GM23338 (cell line): Measurements from ENCODE around the gene SMAP2. TPM values are rescaled to one million over a fixed set of nuclear protein-coding genes. Genes with fewer than 3 reads are reported as not detected.

Experiments used
- ATAC-seq: fragments of 200-7000 bp; cut with Tn5 transposase; 3 replicates; pipeline ENCODE4 v1.9.1; 2020
- DNase-seq: peaks from one replicate; pipeline ENCODE4 v3.0.0-alpha.2; 2015; ENCODE audit warnings: low spot score
- H2AFZ ChIP-seq: fragments of 200-600 bp; sonication (generic); 2 replicates; pipeline ENCODE4 v1.8.0; 2016; ENCODE audit warnings: antibody characterized with exemption, mild to moderate bottlenecking, moderate library complexity
- H3F3A ChIP-seq: fragments of 200-600 bp; sonication (generic); replicated peaks from 2 replicates; pipeline ENCODE4 v1.8.0; 2017; ENCODE audit warnings: antibody characterized with exemption, mixed run types, low read depth
- H3K27ac ChIP-seq: fragments of 200-600 bp; sonication (generic); 2 replicates; pipeline ENCODE4 v1.6.1; 2016; ENCODE audit warnings: low read depth
- H3K27me3 ChIP-seq: fragments of 200-600 bp; sonication (generic); 2 replicates; pipeline ENCODE4 v1.8.0; 2016; ENCODE audit warnings: mild to moderate bottlenecking, mixed run types, moderate library complexity; ENCODE audit not compliant: insufficient read depth
- H3K36me3 ChIP-seq: fragments of 200-600 bp; sonication (generic); 2 replicates; pipeline ENCODE4 v1.8.0; 2016; ENCODE audit warnings: mild to moderate bottlenecking; ENCODE audit not compliant: insufficient read depth
- H3K4me1 ChIP-seq: fragments of 200-600 bp; sonication (generic); 2 replicates; pipeline ENCODE4 v1.8.0; 2016; ENCODE audit warnings: mild to moderate bottlenecking, moderate library complexity; ENCODE audit not compliant: insufficient read depth
- H3K4me2 ChIP-seq: fragments of 200-600 bp; sonication (generic); 2 replicates; pipeline ENCODE4 v1.7.1; 2017; ENCODE audit warnings: mixed run types
- H3K4me3 ChIP-seq: fragments of 200-600 bp; sonication (generic); 2 replicates; pipeline ENCODE4 v1.6.1; 2016; ENCODE audit warnings: mixed run types
- H3K79me2 ChIP-seq: fragments of 200-600 bp; sonication (generic); replicated peaks from 2 replicates; pipeline ENCODE4 v1.8.0; 2017; ENCODE audit warnings: mild to moderate bottlenecking; ENCODE audit not compliant: insufficient read depth
- H3K9me2 ChIP-seq: fragments of 200-600 bp; sonication (generic); 2 replicates; pipeline ENCODE4 v1.8.0; 2017; ENCODE audit not compliant: insufficient read depth
- H4K20me1 ChIP-seq: fragments of 200-600 bp; sonication (generic); replicated peaks from 2 replicates; pipeline ENCODE4 v1.8.0; 2017; ENCODE audit warnings: mild to moderate bottlenecking; ENCODE audit not compliant: insufficient read depth
- H3K27ac Mint-ChIP-seq: 2 replicates; pipeline ENCODE4 v1.8.0; 2020; ENCODE audit warnings: inconsistent platforms, mild to moderate bottlenecking, moderate library complexity, mixed read lengths
- H3K27me3 Mint-ChIP-seq: 3 replicates; pipeline ENCODE4 v1.8.0; 2022; ENCODE audit warnings: low read depth, mild to moderate bottlenecking, moderate library complexity, mixed read lengths, inconsistent platforms; ENCODE audit not compliant: insufficient read depth, poor library complexity
- H3K36me3 Mint-ChIP-seq: 3 replicates; pipeline ENCODE4 v1.8.0; 2021; ENCODE audit warnings: low read depth, mild to moderate bottlenecking, inconsistent platforms, moderate library complexity, mixed read lengths
- H3K4me1 Mint-ChIP-seq: 3 replicates; pipeline ENCODE4 v1.8.0; 2020; ENCODE audit warnings: mild to moderate bottlenecking, inconsistent platforms, mixed read lengths
- H3K4me3 Mint-ChIP-seq: 3 replicates; pipeline ENCODE4 v1.8.0; 2021; ENCODE audit warnings: moderate library complexity, mild to moderate bottlenecking, inconsistent platforms, mixed read lengths
- H3K9me3 Mint-ChIP-seq: 3 replicates; pipeline ENCODE4 v1.8.0; 2020; ENCODE audit warnings: moderate library complexity, mild to moderate bottlenecking, inconsistent platforms, mixed read lengths
- CREB1 ChIP-seq: fragments of 250-450 bp; sonication (Bioruptor Pico); IDR thresholded peaks from 2 replicates; pipeline ENCODE4 v1.5.0; 2020; ENCODE audit warnings: low read depth, mild to moderate bottlenecking, moderate library complexity
- ETS1 ChIP-seq: IDR thresholded peaks from 2 replicates; pipeline ENCODE4 v1.6.1; 2016; ENCODE audit warnings: antibody characterized with exemption
- EZH2phosphoT487 ChIP-seq: fragments of 200-600 bp; sonication (generic); IDR thresholded peaks from one replicate; pipeline ENCODE4 v1.8.1; 2018; ENCODE audit warnings: antibody characterized with exemption; ENCODE audit not compliant: unreplicated experiment
- POLR2AphosphoS5 ChIP-seq: IDR thresholded peaks from 2 replicates; pipeline ENCODE4 v1.6.1; 2016; ENCODE audit warnings: antibody characterized with exemption, low read depth
- ZNF114 ChIP-seq: fragments of 250-450 bp; sonication (Bioruptor Pico); IDR thresholded peaks from 2 replicates; pipeline ENCODE4 v1.5.0; 2020; ENCODE audit warnings: mild to moderate bottlenecking, moderate library complexity
- ZNF331 ChIP-seq: fragments of 250-450 bp; sonication (Bioruptor Pico); IDR thresholded peaks from 2 replicates; pipeline ENCODE4 v1.5.0; 2020; ENCODE audit warnings: low read depth, mild to moderate bottlenecking, moderate library complexity
- ZNF462 ChIP-seq: fragments of 250-450 bp; sonication (Bioruptor Pico); IDR thresholded peaks from 2 replicates; pipeline ENCODE4 v1.5.0; 2020; ENCODE audit warnings: mild to moderate bottlenecking, moderate library complexity
- polyA plus RNA-seq: library from polyadenylated mRNA; unstranded; fragments of >200 nt; fragmentation: Nextera tagmentation; extraction: Ambion mirVana; gene quantifications from 2 replicates; pipeline ENCODE4 v1.2.1, GENCODE V29; 2016
- total RNA-seq: library from RNA; depleted of rRNA; stranded (reverse); fragments of >200 nt; shearing (Covaris generic); gene quantifications from 2 replicates; pipeline ENCODE4 v1.2.3, GENCODE V29; 2014

The SMAP2 gene
- total and polyA plus RNA-seq, 2 experiments from 2014 or later, result 2.9 to 4.8 TPM

- Histone ChIP-seq H3K4me1 (no peaks in the 10 kb centered on the region), H3K27ac (no peak overlapping the region), H3K36me3 (no peaks in the 10 kb centered on the region), H3F3A (no peaks in the 10 kb centered on the region), H2AFZ (no peak overlapping the region), H3K4me2 (no peak overlapping the region), H4K20me1 (no peaks in the 10 kb centered on the region), H3K9me2 (no peaks in the 10 kb centered on the region), H3K79me2 (no peaks in the 10 kb centered on the region), H3K4me3 (no peak overlapping the region), H3K27me3 (no peaks in the 10 kb centered on the region)
- no peak for DNase-seq
- Mint-ChIP-seq H3K27me3 (peaks cover 5% of the 10 kb centered on the region), H3K4me1 (peaks cover 4% of the 10 kb centered on the region), H3K4me3 (no peak overlapping the region), H3K9me3 (no peaks in the 10 kb centered on the region), H3K27ac (no peak overlapping the region), H3K36me3 (no peaks in the 10 kb centered on the region)
- TF ChIP-seq ZNF114 (CRISPR knock-in tag), result no peak
- TF ChIP-seq ZNF462, result no peak
- no peak for TF ChIP-seq ZNF331 (CRISPR knock-in tag)
- no peak for TF ChIP-seq EZH2phosphoT487
- TF ChIP-seq CREB1 (CRISPR knock-in tag), result no peak
- no peak for ATAC-seq
Measured at GRCh38 chr1:40425198-40425597, 51.7 kb downstream of the SMAP2 start.

- no peaks in the 10 kb centered on the region for H4K20me1 ChIP-seq
- H3F3A ChIP-seq, result no peaks in the 10 kb centered on the region
- H3K4me3 Mint-ChIP-seq, result no peak overlapping the region
- no peak overlapping the region for H3K4me3 ChIP-seq
- H3K27ac ChIP-seq, result no peak overlapping the region
- peaks cover 3% of the 10 kb centered on the region for H3K27me3 Mint-ChIP-seq
- H3K36me3 Mint-ChIP-seq, result no peaks in the 10 kb centered on the region
- no peaks in the 10 kb centered on the region for H3K9me3 Mint-ChIP-seq
- H3K4me1 ChIP-seq, result no peaks in the 10 kb centered on the region
- H3K9me2 ChIP-seq, result no peaks in the 10 kb centered on the region
- no peak overlapping the region for H3K4me2 ChIP-seq
- H3K4me1 Mint-ChIP-seq, result no peaks in the 10 kb centered on the region
- H2AFZ ChIP-seq, result no peak overlapping the region
- H3K79me2 ChIP-seq, result no peaks in the 10 kb centered on the region
- H3K27me3 ChIP-seq, result no peaks in the 10 kb centered on the region
- ATAC-seq (no peak), DNase-seq (no peak)
- H3K36me3 ChIP-seq, result no peaks in the 10 kb centered on the region
- H3K27ac Mint-ChIP-seq, result no peak overlapping the region
- TF ChIP-seq POLR2AphosphoS5 (no peak), EZH2phosphoT487 (no peak), ETS1 (no peak)
Measured at GRCh38 chr1:40431385-40431784, 57.9 kb downstream of the SMAP2 start.
